Measurements from ENCODE around the gene DMP1. TPM values are rescaled to one million over a fixed set of nuclear protein-coding genes. Genes with fewer than 3 reads are reported as not detected.

Gene DMP1
- total RNA-seq, 2 donors from 2014 or later, result not detected

GRCh38 chr4:87631668-87632067, 18.4 kb upstream of the DMP1 start:
- TF ChIP-seq CTCF (IDR thresholded peaks at IDR 0.05) (no peak), POLR2A (IDR thresholded peaks at IDR 0.05) (no peak)
- ATAC-seq (no peak), DNase-seq (no peak)
- Histone ChIP-seq H3K36me3 (replicated peaks in 1 of 2; ENCODE audit: insufficient read depth in 1 of 2, low read depth in 2 of 2) (no peaks in the 10 kb centered on the region), H3K4me1 (no peaks in the 10 kb centered on the region), H3K27ac (no peak overlapping the region), H3K27me3 (no peaks in the 10 kb centered on the region), H3K4me3 (no peak overlapping the region), H3K9me3 (no peaks in the 10 kb centered on the region)
- intact Hi-C loops (cut with DNase I), result no loop called here

GRCh38 chr4:87632469-87632868, 17.6 kb upstream of the DMP1 start:
- H3K9me3 ChIP-seq, result no peaks in the 10 kb centered on the region
- intact Hi-C loops (cut with DNase I), result no loop called here
- WGBS, 2 donors, result 95% methylated on average over 1 of the region's 1 CpG
- H3K27me3 ChIP-seq, result no peaks in the 10 kb centered on the region
- no peaks in the 10 kb centered on the region for H3K36me3 ChIP-seq (replicated peaks in 1 of 2; ENCODE audit: insufficient read depth in 1 of 2, low read depth in 2 of 2)
- TF ChIP-seq POLR2A (IDR thresholded peaks at IDR 0.05), result no peak
- no peak for TF ChIP-seq CTCF (IDR thresholded peaks at IDR 0.05)
- no peaks in the 10 kb centered on the region for H3K4me1 ChIP-seq
- no peak overlapping the region for H3K4me3 ChIP-seq
- H3K27ac ChIP-seq, result no peak overlapping the region
- ATAC-seq (no peak), DNase-seq (no peak)

- Histone ChIP-seq H3K4me1 (no peaks in the 10 kb centered on the region), H3K27ac (no peak overlapping the region), H3K9me3 (no peaks in the 10 kb centered on the region), H3K36me3 (replicated peaks in 1 of 2; ENCODE audit: insufficient read depth in 1 of 2, low read depth in 2 of 2) (no peaks in the 10 kb centered on the region), H3K4me3 (no peak overlapping the region), H3K27me3 (no peaks in the 10 kb centered on the region)
- 34 to 36% methylated on average over 2 of the region's 2 CpGs for WGBS, 2 donors
- no peak for DNase-seq
- no peak for ATAC-seq
- intact Hi-C loops (cut with DNase I), result no loop called here
- no peak for TF ChIP-seq CTCF (IDR thresholded peaks at IDR 0.05)
- TF ChIP-seq POLR2A (IDR thresholded peaks at IDR 0.05), result no peak
Measured at GRCh38 chr4:87633243-87633642, 16.8 kb upstream of the DMP1 start.

GRCh38 chr4:87644286-87644685, 5.8 kb upstream of the DMP1 start:
- H3K9me3 ChIP-seq, result no peaks in the 10 kb centered on the region
- no peaks in the 10 kb centered on the region for H3K4me1 ChIP-seq
- H3K27ac ChIP-seq, result no peak overlapping the region
- H3K36me3 ChIP-seq (replicated peaks in 1 of 2; ENCODE audit: insufficient read depth in 1 of 2, low read depth in 2 of 2), result no peaks in the 10 kb centered on the region
- TF ChIP-seq POLR2A (IDR thresholded peaks at IDR 0.05), result no peak
- TF ChIP-seq CTCF (IDR thresholded peaks at IDR 0.05), result no peak
- WGBS, 2 donors, result 96% methylated on average over 6 of the region's 6 CpGs
- DNase-seq, result no peak
- ATAC-seq, result no peak
- intact Hi-C loops (cut with DNase I), result no loop called here
- H3K27me3 ChIP-seq, result no peaks in the 10 kb centered on the region
- H3K4me3 ChIP-seq, result no peak overlapping the region

- Histone ChIP-seq H3K4me1 (no peaks in the 10 kb centered on the region), H3K27ac (no peak overlapping the region), H3K9me3 (no peaks in the 10 kb centered on the region), H3K36me3 (replicated peaks in 1 of 2; ENCODE audit: insufficient read depth in 1 of 2, low read depth in 2 of 2) (no peaks in the 10 kb centered on the region), H3K4me3 (no peak overlapping the region), H3K27me3 (no peaks in the 10 kb centered on the region)
- intact Hi-C loops (cut with DNase I), result no loop called here
- DNase-seq (no peak), ATAC-seq (no peak)
- 68 to 73% methylated on average over 2 of the region's 2 CpGs for WGBS, 2 donors
- TF ChIP-seq CTCF (IDR thresholded peaks at IDR 0.05) (no peak), POLR2A (IDR thresholded peaks at IDR 0.05) (no peak)
Measured at GRCh38 chr4:87650938-87651337, 858 bp downstream of the DMP1 start.
